Loucy (cell line): ENCODE data around the gene TECTA.

Experiments used
- H2AFZ ChIP-seq: fragments of 200-600 bp; sonication (generic); 2 replicates; pipeline ENCODE4 v1.6.0; 2016; ENCODE audit warnings: antibody characterized with exemption, mild to moderate bottlenecking, low read length, moderate library complexity
- H3F3A ChIP-seq: fragments of 200-600 bp; 2 replicates; pipeline ENCODE4 v1.6.0; 2016; ENCODE audit warnings: antibody characterized with exemption, low read depth, mild to moderate bottlenecking
- H3K27me3 ChIP-seq: fragments of 200-600 bp; sonication (generic); 2 replicates; pipeline ENCODE4 v1.6.1; 2014; ENCODE audit warnings: low read length, mild to moderate bottlenecking; ENCODE audit not compliant: insufficient read depth, poor library complexity, severe bottlenecking
- H3K36me3 ChIP-seq: fragments of 200-600 bp; sonication (generic); 2 replicates; pipeline ENCODE4 v1.6.1; 2016; ENCODE audit warnings: low read length; ENCODE audit not compliant: insufficient read depth
- H3K4me1 ChIP-seq: fragments of 200-600 bp; sonication (generic); 2 replicates; pipeline ENCODE4 v1.5.1; 2014; ENCODE audit warnings: low read length, mild to moderate bottlenecking; ENCODE audit not compliant: insufficient read depth, poor library complexity, severe bottlenecking
- H3K4me2 ChIP-seq: fragments of 200-600 bp; sonication (generic); 2 replicates; pipeline ENCODE4 v1.6.0; 2014; ENCODE audit warnings: antibody characterized with exemption, low read length, low read depth, mild to moderate bottlenecking; ENCODE audit not compliant: poor library complexity, severe bottlenecking
- H3K4me3 ChIP-seq: fragments of 200-600 bp; sonication (generic); 2 replicates; pipeline ENCODE4 v1.5.1; 2014; ENCODE audit warnings: low read length, mild to moderate bottlenecking, mixed read lengths; ENCODE audit not compliant: poor library complexity, severe bottlenecking
- H3K79me2 ChIP-seq: fragments of 200-600 bp; sonication (generic); 2 replicates; pipeline ENCODE4 v1.6.1; 2014; ENCODE audit warnings: low read length; ENCODE audit not compliant: insufficient read depth
- H3K9ac ChIP-seq: fragments of 200-600 bp; sonication (generic); 2 replicates; pipeline ENCODE4 v1.6.0; 2014; ENCODE audit warnings: mild to moderate bottlenecking, low read depth, low read length, moderate library complexity; ENCODE audit not compliant: poor library complexity, severe bottlenecking
- H3K9me2 ChIP-seq: fragments of 200-600 bp; sonication (generic); replicated peaks from 2 replicates; pipeline ENCODE4 v1.6.1; 2016; ENCODE audit warnings: low read depth, low read length, mixed read lengths
- H3K9me3 ChIP-seq: fragments of 200-600 bp; sonication (generic); 2 replicates; pipeline ENCODE4 v1.6.1; 2014; ENCODE audit warnings: mild to moderate bottlenecking, antibody characterized with exemption, low read length, low read depth; ENCODE audit not compliant: insufficient read depth
- H4K20me1 ChIP-seq: fragments of 200-600 bp; sonication (generic); 2 replicates; pipeline ENCODE4 v1.6.0; 2014; ENCODE audit warnings: antibody characterized with exemption, low read length, mild to moderate bottlenecking; ENCODE audit not compliant: insufficient read depth, poor library complexity, severe bottlenecking
- EZH2phosphoT487 ChIP-seq: fragments of 200-600 bp; IDR thresholded peaks from 2 replicates; pipeline ENCODE4 v1.6.1; 2018; ENCODE audit warnings: antibody characterized with exemption, mild to moderate bottlenecking, moderate library complexity, borderline replicate concordance
- TF ChIP-seq, protein P1 (sequence below): fragments of 200-600 bp; sonication (generic); conservative IDR thresholded peaks from 2 replicates; pipeline ENCODE4 v1.5.1; 2014; ENCODE audit warnings: mild to moderate bottlenecking, antibody characterized with exemption, low read length

The TECTA gene

DNA sequence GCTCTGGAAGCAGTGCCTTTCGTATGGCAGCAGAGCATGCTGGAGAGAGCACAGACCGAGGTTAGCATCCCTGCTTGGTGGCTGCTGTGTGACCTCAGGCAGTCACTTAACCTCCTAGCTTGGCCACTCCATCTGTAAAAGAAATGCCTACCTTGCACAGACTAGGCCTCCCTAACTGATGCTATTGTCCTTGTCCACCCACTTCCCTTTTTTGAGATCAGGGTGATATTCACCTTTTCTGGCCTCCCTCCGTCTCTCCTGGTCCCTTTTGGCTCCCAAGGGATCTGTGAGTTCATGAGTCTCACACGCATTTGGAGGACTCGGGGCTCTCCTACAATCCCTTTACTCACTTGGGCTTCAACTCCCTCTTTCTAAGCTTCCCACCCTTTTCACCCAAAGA, 37.2 kb downstream of the TECTA start:
- no peaks in the 10 kb centered on the region for H3F3A ChIP-seq
- no peak overlapping the region for H3K4me3 ChIP-seq
- H2AFZ ChIP-seq = no peak overlapping the region
- H3K36me3 ChIP-seq = no peaks in the 10 kb centered on the region
- H3K4me2 ChIP-seq = no peak overlapping the region
- H3K9me2 ChIP-seq = no peaks in the 10 kb centered on the region
- no peaks in the 10 kb centered on the region for H3K27me3 ChIP-seq
- H3K9ac ChIP-seq = no peak overlapping the region
- H3K79me2 ChIP-seq = no peaks in the 10 kb centered on the region
- no peak for TF ChIP-seq EZH2phosphoT487
- TF ChIP-seq, protein P1, sequence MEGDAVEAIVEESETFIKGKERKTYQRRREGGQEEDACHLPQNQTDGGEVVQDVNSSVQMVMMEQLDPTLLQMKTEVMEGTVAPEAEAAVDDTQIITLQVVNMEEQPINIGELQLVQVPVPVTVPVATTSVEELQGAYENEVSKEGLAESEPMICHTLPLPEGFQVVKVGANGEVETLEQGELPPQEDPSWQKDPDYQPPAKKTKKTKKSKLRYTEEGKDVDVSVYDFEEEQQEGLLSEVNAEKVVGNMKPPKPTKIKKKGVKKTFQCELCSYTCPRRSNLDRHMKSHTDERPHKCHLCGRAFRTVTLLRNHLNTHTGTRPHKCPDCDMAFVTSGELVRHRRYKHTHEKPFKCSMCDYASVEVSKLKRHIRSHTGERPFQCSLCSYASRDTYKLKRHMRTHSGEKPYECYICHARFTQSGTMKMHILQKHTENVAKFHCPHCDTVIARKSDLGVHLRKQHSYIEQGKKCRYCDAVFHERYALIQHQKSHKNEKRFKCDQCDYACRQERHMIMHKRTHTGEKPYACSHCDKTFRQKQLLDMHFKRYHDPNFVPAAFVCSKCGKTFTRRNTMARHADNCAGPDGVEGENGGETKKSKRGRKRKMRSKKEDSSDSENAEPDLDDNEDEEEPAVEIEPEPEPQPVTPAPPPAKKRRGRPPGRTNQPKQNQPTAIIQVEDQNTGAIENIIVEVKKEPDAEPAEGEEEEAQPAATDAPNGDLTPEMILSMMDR = no peak
- no peaks in the 10 kb centered on the region for H3K9me3 ChIP-seq
- H3K4me1 ChIP-seq = no peaks in the 10 kb centered on the region
- H4K20me1 ChIP-seq = no peaks in the 10 kb centered on the region

DNA sequence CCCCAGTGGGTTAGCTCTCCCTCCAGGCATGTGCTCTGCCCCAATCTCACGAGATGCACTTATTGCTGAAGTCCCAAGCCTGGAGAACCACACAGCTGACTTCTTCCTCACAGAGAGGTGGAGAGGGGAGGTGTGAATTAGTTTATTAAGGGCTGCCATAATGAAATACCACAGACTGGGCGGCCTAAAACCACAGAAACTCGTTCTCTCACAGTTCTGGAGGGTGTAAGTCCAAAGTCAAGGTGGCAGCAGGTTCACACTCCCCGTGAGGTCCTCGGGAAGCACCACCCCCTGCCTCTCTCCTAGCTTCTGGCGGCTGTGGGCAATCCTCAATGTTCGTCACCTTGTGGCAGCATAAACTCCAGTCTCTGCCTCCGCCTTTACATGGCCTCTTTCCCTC, 39.3 kb downstream of the TECTA start:
- no peaks in the 10 kb centered on the region for H4K20me1 ChIP-seq
- no peak overlapping the region for H3K4me3 ChIP-seq
- no peaks in the 10 kb centered on the region for H3K27me3 ChIP-seq
- no peaks in the 10 kb centered on the region for H3K36me3 ChIP-seq
- H3K4me1 ChIP-seq = no peaks in the 10 kb centered on the region
- H3K9ac ChIP-seq = no peak overlapping the region
- TF ChIP-seq, protein P1 = no peak
- no peak for TF ChIP-seq EZH2phosphoT487
- no peak overlapping the region for H2AFZ ChIP-seq
- H3K9me3 ChIP-seq = no peaks in the 10 kb centered on the region
- no peaks in the 10 kb centered on the region for H3K9me2 ChIP-seq
- H3K4me2 ChIP-seq = no peak overlapping the region
- H3F3A ChIP-seq = no peaks in the 10 kb centered on the region
- no peaks in the 10 kb centered on the region for H3K79me2 ChIP-seq

- TF ChIP-seq, protein P1 = no peak
- no peak for TF ChIP-seq EZH2phosphoT487
- Histone ChIP-seq H3K36me3 (no peaks in the 10 kb centered on the region), H2AFZ (no peak overlapping the region), H3K4me3 (no peak overlapping the region), H4K20me1 (no peaks in the 10 kb centered on the region), H3K4me1 (no peaks in the 10 kb centered on the region), H3K27me3 (no peaks in the 10 kb centered on the region), H3K9me2 (no peaks in the 10 kb centered on the region), H3K79me2 (no peaks in the 10 kb centered on the region), H3K4me2 (no peak overlapping the region), H3F3A (no peaks in the 10 kb centered on the region), H3K9me3 (no peaks in the 10 kb centered on the region), H3K9ac (no peak overlapping the region)
These were observed 40.0 kb downstream of the TECTA start for GRCh38 chr11:121141066-121141465.
